Mesothelial cell of epicardium (in vitro differentiated cells): ENCODE data around the gene MRPL53. TPM values are rescaled to one million over a fixed set of nuclear protein-coding genes. Genes with fewer than 3 reads are reported as not detected.

Experiments used
- DNase-seq, 2 experiments: peaks; one replicate each; pipeline ENCODE4 v3.0.0; 2021; ENCODE audit warnings: low spot score in 2 of 2; ENCODE audit not compliant: unreplicated experiment in 2 of 2
- H3K27ac Mint-ChIP-seq: 2 replicates; pipeline ENCODE4 v1.8.0; 2021; ENCODE audit warnings: mixed read lengths
- H3K27me3 Mint-ChIP-seq: 2 replicates; pipeline ENCODE4 v1.8.0; 2021; ENCODE audit warnings: low read depth, mixed read lengths
- H3K36me3 Mint-ChIP-seq: 2 replicates; pipeline ENCODE4 v1.8.0; 2021; ENCODE audit warnings: mixed read lengths
- H3K4me1 Mint-ChIP-seq: 2 replicates; pipeline ENCODE4 v1.8.0; 2021; ENCODE audit warnings: mixed read lengths
- H3K4me3 Mint-ChIP-seq: 2 replicates; pipeline ENCODE4 v1.8.0; 2021; ENCODE audit warnings: mild to moderate bottlenecking, moderate library complexity, mixed read lengths
- H3K9me3 Mint-ChIP-seq: 2 replicates; pipeline ENCODE4 v1.8.0; 2021; ENCODE audit warnings: mixed read lengths
- total RNA-seq: library from RNA; stranded (reverse); gene quantifications from 3 replicates; pipeline ENCODE4 v1.2.1, GENCODE V29; 2021
- TF ChIP-seq, protein P1 (sequence below): fragments of 200-600 bp; sonication (generic); IDR thresholded peaks from one replicate; pipeline ENCODE4 v1.5.0; 2021; ENCODE audit warnings: antibody characterized with exemption; ENCODE audit not compliant: unreplicated experiment

Gene MRPL53
- total RNA-seq, 1 donor from 2014 or later = 62.5 TPM

DNA sequence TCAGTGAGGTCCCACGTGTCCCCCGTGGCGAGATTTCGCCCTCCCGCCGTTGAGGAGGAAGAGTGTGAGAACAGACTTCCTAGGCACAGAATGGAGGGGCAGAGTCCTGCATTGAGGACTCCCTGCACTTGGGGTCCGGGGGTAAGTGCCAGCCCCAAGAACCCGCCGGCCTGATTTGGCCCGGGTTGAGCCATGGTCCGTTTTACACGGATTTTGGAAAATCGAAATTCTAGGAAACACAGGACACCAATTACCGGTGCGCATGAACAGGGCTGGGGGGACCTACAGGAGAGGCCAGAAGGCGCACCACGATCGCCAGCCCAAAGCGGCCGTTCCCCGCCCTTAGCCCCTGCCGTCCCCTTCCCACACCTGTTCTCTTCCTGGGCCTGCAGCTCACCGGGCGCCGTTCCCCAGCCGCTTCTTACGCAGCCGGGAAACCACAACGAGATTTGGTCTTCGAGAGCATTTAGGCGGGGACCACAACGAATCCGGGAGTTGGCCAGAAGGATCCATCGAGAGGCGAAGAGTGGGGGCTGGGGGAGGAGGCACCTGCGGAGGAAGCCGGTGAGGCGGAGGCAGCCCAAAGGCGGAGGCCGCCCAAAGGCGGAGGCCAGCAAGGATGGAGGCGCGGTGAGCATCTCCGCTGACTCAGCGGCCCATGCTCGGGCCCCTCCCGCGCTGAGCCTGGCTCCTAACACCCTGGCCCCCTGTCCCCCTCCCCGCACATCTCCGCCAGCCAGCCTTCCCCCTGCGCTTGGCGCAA is 41.3 kb upstream of the MRPL53 start:
- Mint-ChIP-seq H3K4me1 (peaks cover 6% of the 10 kb centered on the region), H3K36me3 (no peaks in the 10 kb centered on the region), H3K27ac (no peak overlapping the region), H3K4me3 (no peak overlapping the region), H3K9me3 (no peaks in the 10 kb centered on the region), H3K27me3 (peaks cover 85% of the 10 kb centered on the region)
- TF ChIP-seq, protein P1, sequence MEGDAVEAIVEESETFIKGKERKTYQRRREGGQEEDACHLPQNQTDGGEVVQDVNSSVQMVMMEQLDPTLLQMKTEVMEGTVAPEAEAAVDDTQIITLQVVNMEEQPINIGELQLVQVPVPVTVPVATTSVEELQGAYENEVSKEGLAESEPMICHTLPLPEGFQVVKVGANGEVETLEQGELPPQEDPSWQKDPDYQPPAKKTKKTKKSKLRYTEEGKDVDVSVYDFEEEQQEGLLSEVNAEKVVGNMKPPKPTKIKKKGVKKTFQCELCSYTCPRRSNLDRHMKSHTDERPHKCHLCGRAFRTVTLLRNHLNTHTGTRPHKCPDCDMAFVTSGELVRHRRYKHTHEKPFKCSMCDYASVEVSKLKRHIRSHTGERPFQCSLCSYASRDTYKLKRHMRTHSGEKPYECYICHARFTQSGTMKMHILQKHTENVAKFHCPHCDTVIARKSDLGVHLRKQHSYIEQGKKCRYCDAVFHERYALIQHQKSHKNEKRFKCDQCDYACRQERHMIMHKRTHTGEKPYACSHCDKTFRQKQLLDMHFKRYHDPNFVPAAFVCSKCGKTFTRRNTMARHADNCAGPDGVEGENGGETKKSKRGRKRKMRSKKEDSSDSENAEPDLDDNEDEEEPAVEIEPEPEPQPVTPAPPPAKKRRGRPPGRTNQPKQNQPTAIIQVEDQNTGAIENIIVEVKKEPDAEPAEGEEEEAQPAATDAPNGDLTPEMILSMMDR = no peak
- DNase-seq = no peak

DNA sequence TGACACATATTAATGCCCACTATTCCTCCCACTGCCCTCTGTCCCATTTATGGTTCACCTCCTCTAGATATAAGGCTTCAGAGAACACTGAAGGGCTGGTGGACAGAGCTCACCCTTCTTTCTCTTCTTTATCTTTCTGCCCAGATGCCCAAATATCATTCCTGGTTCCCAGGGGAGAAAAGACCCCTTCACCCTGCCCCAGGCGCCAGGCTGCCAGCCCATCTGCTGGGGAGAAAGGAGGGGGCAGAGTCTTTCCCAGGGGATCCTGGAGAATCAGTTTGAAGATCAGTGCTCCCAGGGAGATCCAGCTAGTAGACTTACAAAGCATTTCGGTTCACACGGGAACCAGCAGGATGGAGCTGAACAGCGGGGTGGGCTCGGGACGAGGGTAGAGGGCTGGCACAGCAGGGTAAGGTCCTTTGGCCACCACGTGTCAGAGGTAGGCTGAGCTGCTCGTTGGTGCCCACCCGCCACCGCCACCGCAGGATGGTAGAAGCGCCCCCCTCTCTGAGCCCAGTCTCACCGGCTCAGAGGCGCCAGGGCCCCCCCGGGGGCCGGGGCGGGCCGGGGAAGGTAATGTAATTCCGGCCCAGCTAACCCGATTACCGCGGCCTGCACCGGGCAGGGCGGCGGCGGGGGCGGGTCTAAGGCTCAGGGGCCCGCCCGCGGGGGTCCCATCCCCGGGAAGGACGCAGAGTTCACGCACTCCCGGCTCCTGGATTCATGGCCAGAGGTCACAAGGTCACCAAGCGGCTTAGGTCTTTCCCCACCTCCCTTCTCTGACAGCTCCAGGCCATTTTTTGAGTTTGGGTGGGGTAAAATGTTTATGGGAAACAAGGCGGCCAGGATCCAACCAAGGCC is 40.5 kb upstream of the MRPL53 start:
- H3K4me3 Mint-ChIP-seq = no peak overlapping the region
- no peak overlapping the region for H3K27ac Mint-ChIP-seq
- DNase-seq = no peak
- H3K27me3 Mint-ChIP-seq = peaks cover 81% of the 10 kb centered on the region
- no peaks in the 10 kb centered on the region for H3K9me3 Mint-ChIP-seq
- TF ChIP-seq, protein P1 = no peak
- peaks cover 12% of the 10 kb centered on the region for H3K4me1 Mint-ChIP-seq
- no peaks in the 10 kb centered on the region for H3K36me3 Mint-ChIP-seq

DNA sequence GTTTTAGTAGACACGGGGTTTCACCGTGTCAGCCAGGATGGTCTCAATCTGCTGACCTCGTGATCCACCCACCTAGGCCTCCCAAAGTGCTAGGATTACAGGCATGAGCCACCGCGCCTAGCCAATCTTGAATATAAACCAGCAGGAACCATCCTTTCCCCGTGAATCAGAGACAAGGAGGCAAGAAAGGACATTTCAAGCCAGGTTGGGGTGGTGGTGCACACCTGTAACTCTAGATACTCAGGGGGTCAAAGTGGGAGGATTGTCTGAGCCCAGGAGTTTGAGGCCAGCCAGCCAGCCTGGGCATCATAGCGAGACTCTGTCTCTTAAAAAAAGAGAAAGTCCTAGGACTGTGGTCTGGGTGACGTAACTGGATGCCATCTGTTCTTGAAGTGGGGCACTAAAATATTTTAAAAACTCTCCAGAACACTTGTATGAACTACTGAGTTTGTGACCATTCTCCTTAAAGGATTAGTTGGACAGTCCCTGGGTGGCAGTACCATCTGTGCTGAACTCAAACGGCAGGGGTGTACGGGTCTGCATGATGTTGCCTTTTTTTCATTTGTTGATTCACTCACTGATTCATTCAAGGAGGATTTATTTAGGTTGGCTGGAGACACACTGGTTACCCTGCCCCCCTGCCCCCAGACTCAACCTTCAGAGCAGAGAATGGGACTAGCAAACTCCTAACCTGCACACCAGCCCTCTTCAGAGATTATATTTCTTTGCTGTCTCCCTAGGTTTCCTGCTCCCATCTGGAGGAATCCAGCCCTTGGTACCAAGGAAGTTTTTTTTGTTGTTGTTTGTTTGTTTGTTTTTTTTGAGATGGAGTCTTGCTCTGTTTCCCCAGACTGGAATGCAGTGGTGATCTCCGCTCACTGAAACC is 38.9 kb upstream of the MRPL53 start:
- H3K9me3 Mint-ChIP-seq = no peaks in the 10 kb centered on the region
- H3K36me3 Mint-ChIP-seq = peaks cover 4% of the 10 kb centered on the region
- H3K4me1 Mint-ChIP-seq = peaks cover 21% of the 10 kb centered on the region
- peaks cover 65% of the 10 kb centered on the region for H3K27me3 Mint-ChIP-seq
- TF ChIP-seq, protein P1 = no peak
- H3K27ac Mint-ChIP-seq = no peak overlapping the region
- H3K4me3 Mint-ChIP-seq = no peak overlapping the region
- no peak for DNase-seq

DNA sequence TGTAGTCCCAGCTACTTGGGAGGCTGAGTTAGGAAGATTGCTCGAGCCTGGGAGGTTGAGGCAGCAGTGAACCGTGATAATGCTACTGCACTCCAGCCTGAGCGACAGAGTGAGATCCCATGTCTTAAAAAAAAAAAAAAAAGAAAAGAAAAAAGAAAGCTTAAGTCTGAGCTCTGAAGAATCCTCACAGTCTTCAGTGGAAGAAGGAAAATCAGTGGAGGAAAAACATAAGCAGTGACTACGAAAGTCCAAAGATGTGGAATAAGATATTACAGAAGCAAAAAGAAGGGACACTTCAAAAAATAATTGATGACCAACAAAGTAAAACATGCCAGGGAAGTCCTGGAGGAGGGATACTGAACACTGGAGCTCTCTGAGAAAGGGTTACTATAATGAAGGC is 37.8 kb upstream of the MRPL53 start:
- Mint-ChIP-seq H3K27ac (no peak overlapping the region), H3K27me3 (peaks cover 57% of the 10 kb centered on the region), H3K4me3 (no peak overlapping the region), H3K36me3 (peaks cover 6% of the 10 kb centered on the region), H3K9me3 (no peaks in the 10 kb centered on the region), H3K4me1 (peaks cover 17% of the 10 kb centered on the region)
- no peak for DNase-seq
- TF ChIP-seq, protein P1 = no peak

DNA sequence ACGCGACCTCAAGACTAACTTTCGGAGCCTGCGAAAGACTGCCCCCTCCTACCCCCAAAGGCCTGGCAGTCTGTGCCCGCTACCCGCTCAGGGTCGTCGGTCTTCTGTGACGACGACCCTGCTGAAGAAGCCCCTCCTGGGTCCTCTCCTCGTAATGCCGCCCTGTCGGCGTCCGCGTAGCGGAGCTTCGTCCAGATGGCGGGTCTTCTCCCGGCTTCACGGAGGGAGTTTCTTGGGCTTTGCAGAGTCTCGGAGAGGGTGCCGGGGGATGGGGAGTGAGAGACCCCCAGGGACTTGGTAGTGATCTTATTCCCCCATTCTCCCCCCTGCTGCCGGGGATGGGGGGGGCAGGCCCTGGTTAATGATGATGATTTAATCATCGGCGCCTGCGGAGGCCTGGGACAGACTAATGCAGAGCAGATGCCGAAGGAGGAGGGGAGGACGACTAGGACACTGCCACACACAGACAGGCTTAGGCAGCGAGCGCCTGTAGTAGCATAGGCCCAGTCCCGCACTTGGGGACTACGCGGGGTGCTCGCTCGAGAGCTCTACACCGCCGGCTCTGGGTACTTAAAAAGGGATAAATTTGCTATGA is 35.5 kb upstream of the MRPL53 start:
- Mint-ChIP-seq H3K27ac (peak overlapping the region; percentile 99), H3K9me3 (no peaks in the 10 kb centered on the region), H3K4me1 (peaks cover 29% of the 10 kb centered on the region), H3K27me3 (peaks cover 63% of the 10 kb centered on the region), H3K36me3 (peaks cover 16% of the 10 kb centered on the region), H3K4me3 (peak overlapping the region; percentile 96)
- DNase-seq = peak in 1 of 2 experiments; percentile 66
- TF ChIP-seq, protein P1 = no peak
